ENCODE data around the gene CLEC16A.

CLEC16A gene

DNA sequence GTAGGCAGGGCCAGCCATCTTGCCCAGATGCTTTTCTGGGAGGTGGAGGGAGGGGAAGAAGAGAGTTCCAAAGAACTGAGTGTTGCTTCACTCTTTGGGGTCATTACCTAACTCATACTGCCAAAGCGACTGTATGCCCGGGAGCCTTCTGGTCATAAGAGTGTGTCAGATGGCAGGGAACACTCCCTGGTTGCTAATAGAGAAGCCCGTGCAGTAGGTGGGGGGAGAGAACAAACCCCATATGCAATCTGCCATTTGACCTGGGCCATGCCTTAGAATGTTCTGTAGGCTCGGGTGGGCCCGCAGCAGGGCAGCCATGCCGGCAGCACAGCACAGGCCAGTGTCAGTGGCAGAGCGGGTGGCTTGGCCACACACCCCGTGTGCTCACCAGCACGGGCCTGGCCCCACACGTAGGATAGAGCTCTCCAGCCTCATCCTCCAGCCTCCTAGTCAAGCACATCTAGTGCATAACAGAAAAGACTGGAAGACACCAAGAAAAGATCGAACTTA, 191.2 kb downstream of the CLEC16A start:
- no peak for DNase-seq (ENCODE audit: low spot score)
- TF ChIP-seq, protein P1, sequence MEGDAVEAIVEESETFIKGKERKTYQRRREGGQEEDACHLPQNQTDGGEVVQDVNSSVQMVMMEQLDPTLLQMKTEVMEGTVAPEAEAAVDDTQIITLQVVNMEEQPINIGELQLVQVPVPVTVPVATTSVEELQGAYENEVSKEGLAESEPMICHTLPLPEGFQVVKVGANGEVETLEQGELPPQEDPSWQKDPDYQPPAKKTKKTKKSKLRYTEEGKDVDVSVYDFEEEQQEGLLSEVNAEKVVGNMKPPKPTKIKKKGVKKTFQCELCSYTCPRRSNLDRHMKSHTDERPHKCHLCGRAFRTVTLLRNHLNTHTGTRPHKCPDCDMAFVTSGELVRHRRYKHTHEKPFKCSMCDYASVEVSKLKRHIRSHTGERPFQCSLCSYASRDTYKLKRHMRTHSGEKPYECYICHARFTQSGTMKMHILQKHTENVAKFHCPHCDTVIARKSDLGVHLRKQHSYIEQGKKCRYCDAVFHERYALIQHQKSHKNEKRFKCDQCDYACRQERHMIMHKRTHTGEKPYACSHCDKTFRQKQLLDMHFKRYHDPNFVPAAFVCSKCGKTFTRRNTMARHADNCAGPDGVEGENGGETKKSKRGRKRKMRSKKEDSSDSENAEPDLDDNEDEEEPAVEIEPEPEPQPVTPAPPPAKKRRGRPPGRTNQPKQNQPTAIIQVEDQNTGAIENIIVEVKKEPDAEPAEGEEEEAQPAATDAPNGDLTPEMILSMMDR (IDR thresholded peaks at IDR 0.05; ENCODE audit: extremely low read depth, missing control alignments) = no peak

DNA sequence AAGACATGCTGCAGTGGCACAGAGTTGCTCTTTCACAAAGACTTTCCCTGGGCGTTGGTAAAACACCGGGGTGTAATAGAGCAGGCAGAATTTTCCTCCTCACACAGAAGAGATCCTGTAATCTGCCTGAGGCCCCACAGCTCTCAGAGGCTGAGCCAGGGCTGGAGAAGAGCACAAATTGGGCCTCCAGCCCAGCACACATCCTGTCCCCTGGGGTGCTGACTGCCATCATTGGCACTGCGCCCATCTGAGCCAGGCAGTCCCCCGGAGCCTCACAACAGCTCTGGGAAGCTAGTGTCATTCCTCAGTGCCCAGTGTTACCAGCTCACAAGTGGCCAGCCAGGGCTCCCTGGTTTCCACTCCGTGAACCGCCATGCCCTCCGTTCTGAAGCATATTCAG, 192.2 kb downstream of the CLEC16A start:
- DNase-seq (ENCODE audit: low spot score) = no peak
- TF ChIP-seq, protein P1 (IDR thresholded peaks at IDR 0.05; ENCODE audit: extremely low read depth, missing control alignments) = no peak

DNA sequence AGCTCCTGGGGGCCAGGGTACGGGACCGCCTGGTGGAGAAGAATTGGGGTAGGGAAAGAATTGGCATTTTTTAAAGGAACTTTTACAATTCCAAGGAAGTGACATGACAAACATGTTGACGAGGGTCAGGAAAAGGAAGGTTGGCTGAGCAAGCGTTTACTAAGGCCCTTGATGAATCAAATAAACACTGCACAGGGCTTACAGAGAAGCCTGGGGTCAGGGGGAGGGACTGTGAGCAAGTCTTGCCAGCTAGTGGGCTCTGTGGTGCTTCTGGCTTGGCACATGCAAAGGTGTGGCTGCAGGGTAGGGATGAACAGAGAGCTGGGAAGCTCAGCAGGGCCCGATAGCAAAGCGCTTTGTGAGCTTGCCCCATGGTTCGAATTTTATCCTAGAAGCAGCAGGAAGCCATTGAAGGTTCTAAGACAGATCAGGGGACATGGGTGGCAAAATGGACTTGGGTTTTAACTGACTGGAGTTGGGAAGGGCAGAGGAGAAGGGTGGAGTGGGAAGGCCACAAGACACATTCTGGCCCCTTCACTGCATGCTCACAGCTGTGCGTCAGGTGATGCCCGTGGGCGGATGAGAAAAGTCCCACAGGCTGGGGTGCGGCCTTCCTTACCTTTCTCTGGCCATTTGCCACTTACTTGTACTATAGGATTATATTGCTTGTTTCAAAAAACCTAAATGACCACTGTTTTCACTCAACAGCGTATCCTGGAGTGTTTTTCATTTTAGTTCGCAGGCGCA, 193.8 kb downstream of the CLEC16A start:
- DNase-seq (ENCODE audit: low spot score) = no peak
- TF ChIP-seq, protein P1 (IDR thresholded peaks at IDR 0.05; ENCODE audit: extremely low read depth, missing control alignments) = no peak

DNA sequence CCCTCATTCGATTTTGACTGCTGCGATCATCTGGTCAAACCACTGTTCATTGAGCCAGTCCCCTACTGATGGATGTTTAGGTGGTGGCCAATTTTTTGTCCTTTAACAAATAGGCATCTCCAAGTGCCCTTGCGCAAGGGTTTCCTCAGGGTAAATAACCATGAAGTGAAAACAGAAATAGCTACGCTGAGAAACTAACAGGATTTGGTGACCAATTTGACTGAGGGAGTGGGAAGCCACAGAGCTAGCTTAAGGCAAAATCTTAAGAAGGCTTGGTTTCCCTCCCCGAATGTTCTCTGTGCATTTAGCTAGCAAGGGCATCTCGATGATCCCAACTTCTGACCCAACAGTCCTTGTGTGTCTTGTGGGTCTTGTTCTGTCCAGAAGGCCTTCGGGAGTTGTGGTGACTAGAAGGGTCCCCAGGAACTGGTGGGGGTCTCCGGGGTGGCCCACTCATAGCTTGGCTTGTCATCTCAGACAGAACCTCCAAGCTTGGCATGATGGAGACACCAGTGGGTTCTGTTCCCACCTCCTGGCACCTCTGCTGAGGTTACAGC, 194.5 kb downstream of the CLEC16A start:
- no peak for DNase-seq (ENCODE audit: low spot score)
- TF ChIP-seq, protein P1 (IDR thresholded peaks at IDR 0.05; ENCODE audit: extremely low read depth, missing control alignments) = no peak

DNA sequence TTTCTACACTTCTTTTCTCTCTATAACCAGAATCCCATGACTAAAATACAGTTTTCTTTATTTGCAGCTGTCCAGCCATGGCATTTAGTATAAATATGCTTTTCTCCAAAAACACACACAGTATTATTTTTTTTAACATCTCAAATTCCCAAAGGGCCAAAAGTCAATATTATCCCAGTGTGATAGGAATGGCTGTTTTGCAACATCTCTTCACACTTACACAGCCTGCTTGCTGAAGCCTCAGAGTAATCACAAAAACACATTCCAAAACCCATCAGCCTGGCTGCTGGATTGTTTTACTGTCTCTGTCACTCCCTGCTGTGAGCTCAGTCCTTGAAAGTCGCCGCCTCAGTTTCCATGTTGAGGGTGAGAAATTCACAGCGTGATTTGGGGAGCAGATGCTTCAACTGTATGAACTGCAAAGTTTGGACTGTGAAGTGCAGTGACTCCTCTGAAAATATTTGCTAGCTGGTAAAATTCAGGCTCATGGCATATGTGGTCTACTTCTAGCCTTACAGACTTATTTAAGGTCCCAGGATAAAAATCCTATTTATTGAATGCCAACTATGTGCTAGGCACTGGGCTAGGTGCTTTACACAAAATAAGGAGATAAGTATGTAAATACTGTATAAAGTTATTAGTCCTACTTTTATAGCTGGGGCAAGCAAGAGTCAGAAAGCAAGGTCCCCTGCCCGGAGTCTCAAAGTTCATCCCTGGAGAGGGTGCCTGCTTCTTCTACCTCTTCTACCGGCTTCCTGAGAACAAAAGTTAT, 195.1 kb downstream of the CLEC16A start:
- DNase-seq (ENCODE audit: low spot score) = no peak
- TF ChIP-seq, protein P1 (IDR thresholded peaks at IDR 0.05; ENCODE audit: extremely low read depth, missing control alignments) = no peak

DNA sequence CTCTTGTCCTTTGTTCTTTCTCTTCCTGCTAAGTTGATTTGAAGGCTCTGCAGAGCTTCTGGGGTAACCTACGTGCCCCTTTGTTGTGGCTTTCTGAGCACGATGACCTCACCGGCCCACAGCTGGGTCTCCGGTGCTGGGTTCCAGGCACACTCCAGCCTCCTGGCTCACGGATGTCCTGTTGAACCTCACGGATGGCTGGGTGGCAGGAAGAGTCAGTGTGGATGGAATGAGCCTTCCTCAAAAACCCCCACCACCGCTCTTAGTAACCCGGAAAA, 195.7 kb downstream of the CLEC16A start:
- no peak for DNase-seq (ENCODE audit: low spot score)
- TF ChIP-seq, protein P1 (IDR thresholded peaks at IDR 0.05; ENCODE audit: extremely low read depth, missing control alignments) = no peak

DNA sequence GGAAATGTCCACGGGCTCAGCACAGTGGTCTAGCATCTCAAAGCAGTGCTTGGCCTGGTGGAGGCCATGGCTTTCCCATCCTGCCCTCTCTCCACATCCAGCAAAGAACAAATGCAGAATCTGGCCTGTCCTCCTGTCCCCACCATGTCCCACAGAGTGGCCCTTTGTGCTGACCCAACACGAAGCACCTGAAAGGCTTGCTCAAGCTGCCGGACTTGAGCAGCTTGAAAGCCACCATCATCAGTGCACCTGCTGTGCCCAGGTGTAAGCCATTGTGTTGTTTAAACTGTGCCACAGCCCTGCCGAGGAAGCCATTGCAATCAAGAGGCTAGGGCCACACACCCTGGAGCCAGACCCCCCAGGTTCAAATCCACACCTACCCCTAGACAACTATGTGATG, 196.1 kb downstream of the CLEC16A start:
- no peak for DNase-seq (ENCODE audit: low spot score)

More for the DNA sequence above, 196.1 kb downstream of the CLEC16A start:
- TF ChIP-seq, protein P1 (IDR thresholded peaks at IDR 0.05; ENCODE audit: extremely low read depth, missing control alignments) = no peak

Measured in GM20000 (cell line).